Neuronal stem cell (in vitro differentiated cells): ENCODE results near the gene ACTL6B.
A peak's percentile ranks its signal among the peaks of the same experiment; 100 is the strongest.

Experiments
- DNase-seq: peaks from one replicate; pipeline ENCODE4 v3.0.0-alpha.2; 2013; ENCODE audit warnings: low spot score
- H2AFZ ChIP-seq: one replicate; pipeline ENCODE4 v1.6.1; 2013; ENCODE audit warnings: mild to moderate bottlenecking, low read length, inconsistent platforms
- H2AK5ac ChIP-seq: 2 replicates; pipeline ENCODE4 v1.6.1; 2013; ENCODE audit warnings: low read depth, mild to moderate bottlenecking, inconsistent platforms, low read length, moderate library complexity, mixed read lengths
- H2BK120ac ChIP-seq: 2 replicates; pipeline ENCODE4 v1.6.1; 2013; ENCODE audit warnings: low read depth, mild to moderate bottlenecking, inconsistent platforms, low read length, moderate library complexity, mixed read lengths
- H2BK12ac ChIP-seq: one replicate; pipeline ENCODE4 v1.6.1; 2013; ENCODE audit warnings: low read length, inconsistent platforms
- H2BK15ac ChIP-seq: 2 replicates; pipeline ENCODE4 v1.6.1; 2013; ENCODE audit warnings: mild to moderate bottlenecking, low read length, inconsistent platforms, mixed read lengths
- H2BK5ac ChIP-seq: one replicate; pipeline ENCODE4 v1.6.1; 2013; ENCODE audit warnings: inconsistent platforms, mild to moderate bottlenecking, low read length, moderate library complexity
- H3K14ac ChIP-seq: one replicate; pipeline ENCODE4 v1.6.1; 2013; ENCODE audit warnings: low read length, inconsistent platforms
- H3K18ac ChIP-seq: 2 replicates; pipeline ENCODE4 v1.6.1; 2013; ENCODE audit warnings: low read length, inconsistent platforms
- H3K23ac ChIP-seq: 2 replicates; pipeline ENCODE4 v1.6.1; 2013; ENCODE audit warnings: low read depth, mild to moderate bottlenecking, mixed read lengths, low read length, inconsistent platforms; ENCODE audit not compliant: poor library complexity
- H3K27ac ChIP-seq: replicated peaks from 3 replicates; pipeline ENCODE4 v1.5.1; 2013; ENCODE audit warnings: low read length, inconsistent platforms
- H3K27me3 ChIP-seq, 3 experiments: 2 replicates each; pipeline ENCODE4 v1.6.1; 2013; ENCODE audit warnings: low read length in 3 of 3, mild to moderate bottlenecking in 2 of 3, inconsistent platforms in 1 of 3, low read depth in 1 of 3, mixed read lengths in 1 of 3, moderate library complexity in 1 of 3; ENCODE audit not compliant: control insufficient read depth in 3 of 3, insufficient read depth in 3 of 3
- H3K36me3 ChIP-seq, 2 donors: replicated peaks in 1 of 2; 2 replicates each; pipeline ENCODE4 v1.6.1; 2013; ENCODE audit warnings: low read length in 2 of 2; ENCODE audit not compliant: control insufficient read depth in 2 of 2, insufficient read depth in 2 of 2
- H3K4ac ChIP-seq: 2 replicates; pipeline ENCODE4 v1.6.1; 2013; ENCODE audit warnings: inconsistent platforms, mild to moderate bottlenecking, low read length, moderate library complexity
- H3K4me1 ChIP-seq, 2 donors: 1 replicate in 1 of 2; 2 replicates in 1 of 2; pipeline ENCODE4 v1.6.1; 2013; ENCODE audit warnings: low read length in 2 of 2, low read depth in 1 of 2; ENCODE audit not compliant: control insufficient read depth in 2 of 2, insufficient read depth in 1 of 2
- H3K4me2 ChIP-seq: one replicate; pipeline ENCODE4 v1.6.1; 2013; ENCODE audit warnings: mild to moderate bottlenecking, low read length, inconsistent platforms; ENCODE audit not compliant: insufficient read depth, poor library complexity, severe bottlenecking
- H3K4me3 ChIP-seq, 2 donors: 2 replicates each; pipeline ENCODE4 v1.5.1; 2013; ENCODE audit warnings: low read length in 2 of 2, mild to moderate bottlenecking in 2 of 2, inconsistent platforms in 1 of 2, moderate library complexity in 1 of 2
- H3K79me1 ChIP-seq: one replicate; pipeline ENCODE4 v1.6.1; 2013; ENCODE audit warnings: low read depth, mild to moderate bottlenecking, inconsistent platforms, low read length, moderate library complexity
- H3K9ac ChIP-seq: one replicate; pipeline ENCODE4 v1.6.1; 2013; ENCODE audit warnings: mild to moderate bottlenecking, low read depth, low read length, inconsistent platforms; ENCODE audit not compliant: poor library complexity
- H3K9me3 ChIP-seq, 2 donors: replicated peaks in 1 of 2; 2 replicates each; pipeline versions ENCODE3 to v1.6.1; 2013; ENCODE audit warnings: low read length in 2 of 2, mild to moderate bottlenecking in 2 of 2, inconsistent platforms in 1 of 2, low read depth in 1 of 2, mixed read lengths in 1 of 2, moderate library complexity in 1 of 2; ENCODE audit not compliant: control insufficient read depth in 2 of 2, insufficient read depth in 1 of 2
- H4K8ac ChIP-seq: one replicate; pipeline ENCODE4 v1.6.1; 2013; ENCODE audit warnings: low read depth, mild to moderate bottlenecking, inconsistent platforms, low read length, moderate library complexity
- H4K91ac ChIP-seq: one replicate; pipeline ENCODE4 v1.6.1; 2013; ENCODE audit warnings: low read length, low read depth, mild to moderate bottlenecking, inconsistent platforms; ENCODE audit not compliant: poor library complexity
- WGBS, 2 donors: extraction: QIAGEN DNeasy Blood & Tissue Kit; methylation state at CpG; one replicate each; pipeline ENCODE4 v1.1.7; 2013; ENCODE audit warnings: missing lambda C conversion rate in 2 of 2, mixed read lengths in 1 of 2; ENCODE audit not compliant: insufficient read length in 2 of 2, insufficient replicate concordance in 1 of 2; ENCODE audit errors: extremely low coverage in 2 of 2; 5-methylcytosine and 5-hydroxymethylcytosine counted together

ACTL6B gene

GRCh38 chr7:100639995-100640516 is 16.2 kb downstream of the ACTL6B start:
- Histone ChIP-seq H3K79me1 (no peaks in the 10 kb centered on the region), H2BK5ac (peak overlapping the region; percentile 78), H3K23ac (peak overlapping the region; percentile 86), H4K91ac (no peak overlapping the region), H4K8ac (no peak overlapping the region), H2AK5ac (peak overlapping the region; percentile 81), H2AFZ (no peak overlapping the region), H3K18ac (peak overlapping the region; percentile 58), H3K4me2 (no peak overlapping the region), H3K14ac (peak overlapping the region; percentile 1), H3K36me3 (no peaks in the 10 kb centered on the region), H3K27ac (no peak overlapping the region), H3K4me1 (peaks cover 0 to 2% of the 10 kb centered on the region in 2 donors), H3K4me3 (peak overlapping the region in 1 of 2 donors; percentile 54), H2BK15ac (no peak overlapping the region), H3K4ac (no peak overlapping the region), H2BK120ac (no peak overlapping the region), H2BK12ac (no peak overlapping the region), H3K27me3 (peaks cover 0 to under 1% (median 0%) of the 10 kb centered on the region in 3 experiments), H3K9ac (no peak overlapping the region), H3K9me3 (no peaks in the 10 kb centered on the region)
- WGBS, 2 donors = no CpG with 5 or more reads among the region's 17 CpGs
- no peak for DNase-seq

- Histone ChIP-seq H3K14ac (no peak overlapping the region), H2AFZ (peak overlapping the region; percentile 99), H3K4me1 (peaks cover 2% of the 10 kb centered on the region in 2 donors), H2BK5ac (peak overlapping the region; percentile 84), H3K27ac (no peak overlapping the region), H3K23ac (peak overlapping the region; percentile 87), H3K27me3 (peaks cover 0 to 26% (median 25%) of the 10 kb centered on the region in 3 experiments), H3K79me1 (no peaks in the 10 kb centered on the region), H4K91ac (no peak overlapping the region), H3K9ac (peak overlapping the region; percentile 91), H4K8ac (peak overlapping the region; percentile 70), H2AK5ac (peak overlapping the region; percentile 11), H3K4ac (peak overlapping the region; percentile 26), H3K4me3 (peak overlapping the region; percentile 46 to 77), H3K4me2 (peak overlapping the region; percentile 95), H3K9me3 (peaks cover 0 to 3% of the 10 kb centered on the region in 2 donors), H3K36me3 (no peaks in the 10 kb centered on the region), H2BK120ac (no peak overlapping the region), H2BK15ac (peak overlapping the region; percentile 32), H2BK12ac (no peak overlapping the region), H3K18ac (peak overlapping the region; percentile 97)
- DNase-seq = no peak
- WGBS, 2 donors = no CpG with 5 or more reads among the region's 72 CpGs
These were observed 23.1 kb downstream of the ACTL6B start for GRCh38 chr7:100632951-100633717.

GRCh38 chr7:100630066-100630465 is 26.2 kb downstream of the ACTL6B start:
- peaks cover 0 to 26% (median 25%) of the 10 kb centered on the region in 3 experiments for H3K27me3 ChIP-seq
- peaks cover 0 to 3% of the 10 kb centered on the region in 2 donors for H3K9me3 ChIP-seq
- H3K23ac ChIP-seq = no peak overlapping the region
- H2AK5ac ChIP-seq = no peak overlapping the region
- no peak overlapping the region for H2BK12ac ChIP-seq
- no peak overlapping the region for H3K18ac ChIP-seq
- no peaks in the 10 kb centered on the region for H3K36me3 ChIP-seq
- no peak overlapping the region for H4K91ac ChIP-seq
- no peak overlapping the region for H3K4ac ChIP-seq
- H3K4me3 ChIP-seq = no peak overlapping the region
- no peak overlapping the region for H2BK120ac ChIP-seq
- no peak overlapping the region for H3K14ac ChIP-seq
- no peak overlapping the region for H2AFZ ChIP-seq
- no peak overlapping the region for H3K4me2 ChIP-seq
- WGBS, 2 donors = no CpG with 5 or more reads among the region's 4 CpGs
- H3K4me1 ChIP-seq = peaks cover 4 to 11% of the 10 kb centered on the region in 2 donors
- no peak overlapping the region for H3K27ac ChIP-seq
- no peak overlapping the region for H2BK5ac ChIP-seq
- no peaks in the 10 kb centered on the region for H3K79me1 ChIP-seq
- DNase-seq = no peak
- no peak overlapping the region for H3K9ac ChIP-seq
- no peak overlapping the region for H2BK15ac ChIP-seq
- no peak overlapping the region for H4K8ac ChIP-seq

- WGBS, 2 donors = no CpG with 5 or more reads among the region's 11 CpGs
- H3K14ac ChIP-seq = no peak overlapping the region
These were observed 27.0 kb downstream of the ACTL6B start for GRCh38 chr7:100629117-100629716.

More at GRCh38 chr7:100629117-100629716, 27.0 kb downstream of the ACTL6B start:
- no peak overlapping the region for H3K18ac ChIP-seq
- H2AFZ ChIP-seq = no peak overlapping the region
- H2AK5ac ChIP-seq = peak overlapping the region; percentile 0
- no peak overlapping the region for H3K23ac ChIP-seq
- no peak overlapping the region for H3K4ac ChIP-seq
- H4K91ac ChIP-seq = no peak overlapping the region
- peaks cover 4 to 11% of the 10 kb centered on the region in 2 donors for H3K4me1 ChIP-seq
- H3K79me1 ChIP-seq = no peaks in the 10 kb centered on the region
- DNase-seq = no peak
- H4K8ac ChIP-seq = no peak overlapping the region
- H3K27me3 ChIP-seq = peaks cover 0 to 25% (median 24%) of the 10 kb centered on the region in 3 experiments
- H2BK120ac ChIP-seq = no peak overlapping the region
- no peaks in the 10 kb centered on the region for H3K36me3 ChIP-seq
- no peak overlapping the region for H2BK15ac ChIP-seq
- no peak overlapping the region for H3K27ac ChIP-seq
- H2BK12ac ChIP-seq = no peak overlapping the region
- H3K9ac ChIP-seq = no peak overlapping the region
- peaks cover 0 to 3% of the 10 kb centered on the region in 2 donors for H3K9me3 ChIP-seq
- no peak overlapping the region for H2BK5ac ChIP-seq
- no peak overlapping the region for H3K4me3 ChIP-seq
- no peak overlapping the region for H3K4me2 ChIP-seq
